Neural crest cell (in vitro differentiated cells): ENCODE data around the gene ARMC5. TPM values are rescaled to one million over a fixed set of nuclear protein-coding genes. Genes with fewer than 3 reads are reported as not detected.

Experiments used
- DNase-seq: peaks from one replicate; pipeline ENCODE4 v3.0.0; 2021; ENCODE audit warnings: low read depth, mixed read lengths, low spot score
- H3K27ac Mint-ChIP-seq: one replicate; pipeline ENCODE4 v1.8.0; 2021; ENCODE audit warnings: mild to moderate bottlenecking, mixed read lengths; ENCODE audit not compliant: unreplicated experiment
- H3K27me3 Mint-ChIP-seq: 2 replicates; pipeline ENCODE4 v1.8.0; 2021; ENCODE audit warnings: low read depth, mild to moderate bottlenecking, mixed read lengths
- H3K36me3 Mint-ChIP-seq: 2 replicates; pipeline ENCODE4 v1.8.0; 2021; ENCODE audit warnings: low read depth, mild to moderate bottlenecking, mixed read lengths
- H3K4me1 Mint-ChIP-seq: 2 replicates; pipeline ENCODE4 v1.8.0; 2021; ENCODE audit warnings: mixed read lengths
- H3K4me3 Mint-ChIP-seq: one replicate; pipeline ENCODE4 v1.8.0; 2021; ENCODE audit warnings: mild to moderate bottlenecking, mixed read lengths
- H3K9me3 Mint-ChIP-seq: 2 replicates; pipeline ENCODE4 v1.8.0; 2021; ENCODE audit warnings: mixed read lengths
- total RNA-seq: library from RNA; stranded (reverse); gene quantifications from 2 replicates; pipeline ENCODE4 v1.2.1, GENCODE V29; 2021
- TF ChIP-seq, protein P1 (sequence below): fragments of 200-600 bp; sonication (generic); conservative IDR thresholded peaks from 2 replicates; pipeline ENCODE4 v1.5.0; 2021; ENCODE audit warnings: antibody characterized with exemption, mild to moderate bottlenecking

The ARMC5 gene
- total RNA-seq, 1 donor from 2014 or later = 12.3 TPM

- peaks cover 5% of the 10 kb centered on the region for H3K4me1 Mint-ChIP-seq
- no peak for DNase-seq
- H3K9me3 Mint-ChIP-seq = no peaks in the 10 kb centered on the region
- H3K36me3 Mint-ChIP-seq = no peaks in the 10 kb centered on the region
- H3K27me3 Mint-ChIP-seq = peaks cover 20% of the 10 kb centered on the region
- H3K4me3 Mint-ChIP-seq = no peak overlapping the region
- no peak overlapping the region for H3K27ac Mint-ChIP-seq
- TF ChIP-seq, protein P1, sequence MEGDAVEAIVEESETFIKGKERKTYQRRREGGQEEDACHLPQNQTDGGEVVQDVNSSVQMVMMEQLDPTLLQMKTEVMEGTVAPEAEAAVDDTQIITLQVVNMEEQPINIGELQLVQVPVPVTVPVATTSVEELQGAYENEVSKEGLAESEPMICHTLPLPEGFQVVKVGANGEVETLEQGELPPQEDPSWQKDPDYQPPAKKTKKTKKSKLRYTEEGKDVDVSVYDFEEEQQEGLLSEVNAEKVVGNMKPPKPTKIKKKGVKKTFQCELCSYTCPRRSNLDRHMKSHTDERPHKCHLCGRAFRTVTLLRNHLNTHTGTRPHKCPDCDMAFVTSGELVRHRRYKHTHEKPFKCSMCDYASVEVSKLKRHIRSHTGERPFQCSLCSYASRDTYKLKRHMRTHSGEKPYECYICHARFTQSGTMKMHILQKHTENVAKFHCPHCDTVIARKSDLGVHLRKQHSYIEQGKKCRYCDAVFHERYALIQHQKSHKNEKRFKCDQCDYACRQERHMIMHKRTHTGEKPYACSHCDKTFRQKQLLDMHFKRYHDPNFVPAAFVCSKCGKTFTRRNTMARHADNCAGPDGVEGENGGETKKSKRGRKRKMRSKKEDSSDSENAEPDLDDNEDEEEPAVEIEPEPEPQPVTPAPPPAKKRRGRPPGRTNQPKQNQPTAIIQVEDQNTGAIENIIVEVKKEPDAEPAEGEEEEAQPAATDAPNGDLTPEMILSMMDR = no peak
Measured at GRCh38 chr16:31428638-31429247, 30.6 kb upstream of the ARMC5 start.

DNA sequence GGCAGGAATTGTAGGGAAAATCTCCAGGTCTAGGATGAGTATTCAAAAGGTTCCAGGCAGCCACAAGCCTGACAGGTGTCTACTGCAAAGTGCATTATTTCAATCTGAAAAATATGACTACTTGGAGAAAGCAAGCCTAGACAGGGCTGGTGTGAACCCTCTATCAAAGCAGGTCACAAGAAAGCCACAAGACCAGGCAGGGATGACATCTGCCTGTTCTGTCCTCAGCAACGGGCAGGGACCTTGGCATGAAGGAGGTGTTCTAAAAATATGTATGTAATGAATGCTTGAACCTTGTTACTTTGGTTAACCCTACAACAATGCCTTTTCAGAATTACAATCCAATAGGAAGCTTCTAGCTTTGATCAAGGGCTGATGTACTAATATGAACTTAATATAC lies 30.0 kb upstream of the ARMC5 start:
- H3K27me3 Mint-ChIP-seq = peaks cover 20% of the 10 kb centered on the region
- H3K9me3 Mint-ChIP-seq = no peaks in the 10 kb centered on the region
- H3K27ac Mint-ChIP-seq = no peak overlapping the region

GRCh38 chr16:31429796-31430195 lies 29.5 kb upstream of the ARMC5 start:
- H3K36me3 Mint-ChIP-seq = no peaks in the 10 kb centered on the region
- H3K27me3 Mint-ChIP-seq = peaks cover 18% of the 10 kb centered on the region
- no peak for DNase-seq
- TF ChIP-seq, protein P1 = no peak
- no peaks in the 10 kb centered on the region for H3K9me3 Mint-ChIP-seq
- no peak overlapping the region for H3K27ac Mint-ChIP-seq
- peaks cover 10% of the 10 kb centered on the region for H3K4me1 Mint-ChIP-seq
- H3K4me3 Mint-ChIP-seq = no peak overlapping the region

More for the DNA sequence above, 30.0 kb upstream of the ARMC5 start:
- TF ChIP-seq, protein P1 = no peak
- Mint-ChIP-seq H3K4me1 (peaks cover 10% of the 10 kb centered on the region), H3K4me3 (no peak overlapping the region), H3K36me3 (no peaks in the 10 kb centered on the region)
- DNase-seq = no peak

GRCh38 chr16:31430380-31431052 lies 28.8 kb upstream of the ARMC5 start:
- H3K27ac Mint-ChIP-seq = no peak overlapping the region
- H3K27me3 Mint-ChIP-seq = peaks cover 12% of the 10 kb centered on the region
- H3K4me3 Mint-ChIP-seq = no peak overlapping the region
- H3K9me3 Mint-ChIP-seq = no peaks in the 10 kb centered on the region
- TF ChIP-seq, protein P1 = no peak
- no peak for DNase-seq
- H3K4me1 Mint-ChIP-seq = peaks cover 10% of the 10 kb centered on the region
- H3K36me3 Mint-ChIP-seq = no peaks in the 10 kb centered on the region

DNA sequence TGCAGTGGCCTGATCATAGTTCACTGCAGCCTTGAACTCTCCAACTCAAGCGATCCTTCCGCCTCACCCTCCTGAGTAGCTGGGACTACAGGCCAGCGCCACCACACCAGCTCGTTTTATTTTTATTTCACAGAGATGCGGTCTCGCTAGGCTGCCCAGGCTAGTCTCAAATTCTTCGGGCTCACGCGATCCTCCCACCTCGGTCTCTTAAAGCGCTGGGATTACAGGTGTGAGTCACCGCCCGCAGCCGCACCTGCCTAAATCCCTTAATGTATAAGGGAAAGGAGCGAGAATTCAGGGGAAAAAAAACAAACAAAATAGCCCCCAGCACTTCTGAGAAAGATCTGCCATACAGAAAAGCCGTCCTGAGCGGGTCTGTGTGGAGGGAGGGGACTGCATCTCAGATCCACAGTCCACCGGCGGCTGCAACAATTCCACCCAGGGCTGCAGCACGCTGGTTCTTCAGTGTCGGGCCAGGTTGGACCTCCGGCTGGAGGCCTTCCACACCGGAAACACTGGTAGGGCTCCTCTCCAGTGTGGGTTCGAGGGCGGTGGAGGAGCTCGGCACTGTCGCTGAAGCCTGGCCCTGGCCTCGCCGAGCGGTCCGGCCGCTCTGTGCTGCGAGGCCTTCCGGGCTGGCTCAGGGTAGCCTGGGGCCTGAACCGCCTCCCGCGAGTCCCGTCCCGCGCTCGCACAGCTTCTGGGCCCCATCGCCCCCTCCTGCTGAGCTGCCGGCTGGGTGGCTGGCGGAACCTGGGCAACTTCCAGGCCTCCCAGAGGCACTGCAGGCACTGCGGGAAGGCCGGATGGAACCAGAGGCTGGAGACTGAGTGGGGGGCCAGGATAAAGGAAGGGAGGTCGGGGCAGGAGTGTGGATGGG lies 23.7 kb upstream of the ARMC5 start:
- Mint-ChIP-seq H3K27ac (no peak overlapping the region), H3K4me1 (peaks cover 10% of the 10 kb centered on the region), H3K36me3 (no peaks in the 10 kb centered on the region), H3K9me3 (no peaks in the 10 kb centered on the region), H3K27me3 (peaks cover 5% of the 10 kb centered on the region), H3K4me3 (no peak overlapping the region)
- TF ChIP-seq, protein P1 = no peak
- no peak for DNase-seq
